CD14-positive monocyte (primary cell): ENCODE data around the gene PTPRN2. TPM values are rescaled to one million over a fixed set of nuclear protein-coding genes. Genes with fewer than 3 reads are reported as not detected.

ENCODE experiments used
- DNase-seq, 3 donors: peaks; one replicate each; pipeline ENCODE4 v3.0.0-alpha.2; 2011 to 2022
- H2AFZ ChIP-seq: 2 replicates; pipeline ENCODE4 v1.6.0; 2012; ENCODE audit warnings: mild to moderate bottlenecking, low read depth, low read length, inconsistent platforms; ENCODE audit not compliant: insufficient read depth, poor library complexity, severe bottlenecking
- H3K27ac ChIP-seq, 2 donors: 1 replicate in 1 of 2; 2 replicates in 1 of 2; pipeline ENCODE4 v1.5.1; 2012 to 2013; ENCODE audit warnings: low read length in 2 of 2, control low read depth in 1 of 2, inconsistent platforms in 1 of 2, low read depth in 1 of 2, mild to moderate bottlenecking in 1 of 2
- H3K27me3 ChIP-seq, 2 donors: one replicate each; pipeline versions ENCODE4 v1.6.0 to v1.6.1; 2011 to 2013; ENCODE audit warnings: low read length in 2 of 2; ENCODE audit not compliant: control insufficient read depth in 2 of 2, insufficient read depth in 2 of 2
- H3K36me3 ChIP-seq, 2 donors: replicated peaks in 1 of 2; 1 replicate in 1 of 2; 2 replicates in 1 of 2; pipeline versions ENCODE4 v1.5.1 to v1.6.1; 2012 to 2013; ENCODE audit warnings: low read length in 2 of 2, control low read depth in 1 of 2, inconsistent platforms in 1 of 2, mild to moderate bottlenecking in 1 of 2; ENCODE audit not compliant: insufficient read depth in 2 of 2, control insufficient read depth in 1 of 2
- H3K4me1 ChIP-seq, 2 donors: 1 replicate in 1 of 2; 2 replicates in 1 of 2; pipeline versions ENCODE4 v1.5.1 to v1.6.1; 2012 to 2013; ENCODE audit warnings: low read length in 2 of 2, control low read depth in 1 of 2, inconsistent platforms in 1 of 2, mild to moderate bottlenecking in 1 of 2, moderate library complexity in 1 of 2; ENCODE audit not compliant: insufficient read depth in 2 of 2, control insufficient read depth in 1 of 2
- H3K4me2 ChIP-seq: replicated peaks from 2 replicates; pipeline ENCODE3; 2012; ENCODE audit warnings: low read length, moderate library complexity, mild to moderate bottlenecking; ENCODE audit not compliant: poor library complexity, severe bottlenecking; ENCODE audit errors: extremely low read depth
- H3K4me3 ChIP-seq, 3 experiments: fragments of 200-600 bp in 1 of 3; sonication (generic) in 1 of 3; replicated peaks in 1 of 3; 1 replicate in 2 of 3; 2 replicates in 1 of 3; pipeline ENCODE4 v1.5.1; 2011 to 2013; ENCODE audit warnings: low read length in 3 of 3, mild to moderate bottlenecking in 3 of 3, control low read depth in 2 of 3, low read depth in 2 of 3, inconsistent platforms in 1 of 3, moderate library complexity in 1 of 3
- H3K79me2 ChIP-seq: 2 replicates; pipeline ENCODE4 v1.6.0; 2012; ENCODE audit warnings: mild to moderate bottlenecking, control low read depth, inconsistent platforms, low read length, moderate library complexity; ENCODE audit not compliant: insufficient read depth
- H3K9ac ChIP-seq: 2 replicates; pipeline ENCODE4 v1.6.0; 2017; ENCODE audit warnings: low read length, mild to moderate bottlenecking; ENCODE audit not compliant: insufficient read depth, poor library complexity, severe bottlenecking
- H3K9me3 ChIP-seq, 2 donors: replicated peaks in 1 of 2; 1 replicate in 1 of 2; 2 replicates in 1 of 2; pipeline versions ENCODE4 v1.5.1 to v1.6.1; 2012 to 2013; ENCODE audit warnings: low read length in 2 of 2, control low read depth in 1 of 2; ENCODE audit not compliant: control insufficient read depth in 1 of 2, insufficient read depth in 1 of 2
- H4K20me1 ChIP-seq: 2 replicates; pipeline ENCODE4 v1.6.0; 2012; ENCODE audit warnings: mild to moderate bottlenecking, low read length, control low read depth, moderate library complexity; ENCODE audit not compliant: insufficient read depth
- H3K27ac Mint-ChIP-seq, 7 donors: one replicate each; pipeline ENCODE4 v1.8.0; 2020; ENCODE audit warnings: mild to moderate bottlenecking in 7 of 7, mixed read lengths in 7 of 7, moderate library complexity in 6 of 7, inconsistent platforms in 2 of 7
- H3K27me3 Mint-ChIP-seq, 3 donors: one replicate each; pipeline ENCODE4 v1.8.0; 2021 to 2022; ENCODE audit warnings: low read depth in 3 of 3, mild to moderate bottlenecking in 3 of 3, mixed read lengths in 3 of 3, moderate library complexity in 3 of 3, inconsistent platforms in 1 of 3
- H3K36me3 Mint-ChIP-seq, 2 donors: one replicate each; pipeline ENCODE4 v1.8.0; 2020; ENCODE audit warnings: mixed read lengths in 2 of 2, inconsistent platforms in 1 of 2, mild to moderate bottlenecking in 1 of 2
- H3K4me1 Mint-ChIP-seq: one replicate; pipeline ENCODE4 v1.8.0; 2020; ENCODE audit warnings: mild to moderate bottlenecking, mixed read lengths
- H3K4me3 Mint-ChIP-seq, 2 donors: one replicate each; pipeline ENCODE4 v1.8.0; 2020; ENCODE audit warnings: mild to moderate bottlenecking in 2 of 2, mixed read lengths in 2 of 2, moderate library complexity in 1 of 2
- H3K9me3 Mint-ChIP-seq, 7 donors: one replicate each; pipeline ENCODE4 v1.8.0; 2020 to 2022; ENCODE audit warnings: mixed read lengths in 7 of 7, mild to moderate bottlenecking in 6 of 7, moderate library complexity in 6 of 7, inconsistent platforms in 2 of 7
- CTCF ChIP-seq: fragments of 200-600 bp; IDR thresholded peaks from one replicate; pipeline ENCODE4 v1.8.0; 2022; ENCODE audit warnings: antibody characterized with exemption, mild to moderate bottlenecking
- WGBS: methylation state at CpG from one replicate; pipeline ENCODE4 v1.1.5; 2013; ENCODE audit warnings: missing lambda C conversion rate; ENCODE audit not compliant: insufficient coverage; 5-methylcytosine and 5-hydroxymethylcytosine counted together
- intact Hi-C, 2 donors: fragments of 100-400 bp; cut with micrococcal nuclease; formaldehyde crosslinking; loops; one replicate each; pipeline versions ENCODE4 v1.15.0 to v1.15.1; 2023
- polyA plus RNA-seq, 3 donors: library from polyadenylated mRNA; depleted of rRNA in 1 of 3; unstranded in 2 of 3; stranded (reverse) in 1 of 3; fragments of 300-500 nt in 2 of 3; fragments of >200 nt in 1 of 3; fragmentation: Illumina TruSeq in 2 of 3; gene quantifications; 1 replicate in 2 of 3; 2 replicates in 1 of 3; pipeline ENCODE4 v1.2.3, GENCODE V29; 2012 to 2021

Gene PTPRN2
- polyA plus RNA-seq, 3 donors: 0.25 to 1.4 (median 0.97) TPM

- Histone ChIP-seq H3K27ac (no peak overlapping the region), H3K36me3 (no peaks in the 10 kb centered on the region), H2AFZ (no peak overlapping the region), H3K9ac (no peak overlapping the region), H3K4me2 (no peak overlapping the region), H3K4me3 (no peak overlapping the region), H3K79me2 (no peaks in the 10 kb centered on the region), H3K9me3 (no peaks in the 10 kb centered on the region), H3K4me1 (peaks cover 8 to 13% of the 10 kb centered on the region in 2 donors), H4K20me1 (no peaks in the 10 kb centered on the region), H3K27me3 (no peaks in the 10 kb centered on the region)
- DNase-seq: no peak
- intact Hi-C loops: no loop called here
- Mint-ChIP-seq H3K27me3 (peaks cover 4 to 26% (median 24%) of the 10 kb centered on the region in 3 donors), H3K27ac (no peak overlapping the region), H3K4me3 (no peak overlapping the region), H3K9me3 (peaks cover 0 to 3% (median 2%) of the 10 kb centered on the region in 7 donors), H3K36me3 (no peaks in the 10 kb centered on the region), H3K4me1 (peaks cover 9% of the 10 kb centered on the region)
- 86% methylated on average over 21 of the region's 24 CpGs for WGBS
- no peak for TF ChIP-seq CTCF
These were observed 111.2 kb downstream of the PTPRN2 start for GRCh38 chr7:158476331-158476932.

GRCh38 chr7:158475679-158476052 lies 112.0 kb downstream of the PTPRN2 start:
- H3K27me3 Mint-ChIP-seq: peaks cover 4 to 24% (median 24%) of the 10 kb centered on the region in 3 donors
- 83% methylated on average over 1 of the region's 6 CpGs for WGBS
- Histone ChIP-seq H3K9me3 (no peaks in the 10 kb centered on the region), H2AFZ (no peak overlapping the region), H3K36me3 (no peaks in the 10 kb centered on the region), H3K4me3 (no peak overlapping the region), H3K4me1 (peaks cover 14 to 20% of the 10 kb centered on the region in 2 donors), H3K4me2 (no peak overlapping the region), H3K27me3 (no peaks in the 10 kb centered on the region), H3K9ac (no peak overlapping the region), H4K20me1 (no peaks in the 10 kb centered on the region), H3K79me2 (no peaks in the 10 kb centered on the region), H3K27ac (no peak overlapping the region)
- no peaks in the 10 kb centered on the region for H3K36me3 Mint-ChIP-seq
- no peak overlapping the region for H3K27ac Mint-ChIP-seq
- intact Hi-C loops: no loop called here
- peaks cover 16% of the 10 kb centered on the region for H3K4me1 Mint-ChIP-seq
- TF ChIP-seq CTCF: no peak
- no peak for DNase-seq
- H3K4me3 Mint-ChIP-seq: no peak overlapping the region
- H3K9me3 Mint-ChIP-seq: peaks cover 0 to 2% (median 0%) of the 10 kb centered on the region in 7 donors
